GM06990 (cell line): ENCODE data around the gene AGAP1.

ENCODE experiments used
- DNase-seq: peaks from one replicate; pipeline ENCODE4 v3.0.0-alpha.2; 2011; ENCODE audit not compliant: insufficient read length; ENCODE audit errors: extremely low read depth
- H3K27me3 ChIP-seq: replicated peaks from 2 replicates; pipeline ENCODE4 v1.6.0; 2011; ENCODE audit warnings: low read length; ENCODE audit not compliant: control insufficient read depth, insufficient read depth
- H3K36me3 ChIP-seq: 2 replicates; pipeline ENCODE4 v1.5.1; 2011; ENCODE audit warnings: low read length; ENCODE audit not compliant: control insufficient read depth, insufficient read depth
- H3K4me3 ChIP-seq: replicated peaks from 2 replicates; pipeline ENCODE4 v1.5.1; 2011; ENCODE audit warnings: low read depth, mild to moderate bottlenecking, control low read depth, low read length
- CTCF ChIP-seq: IDR thresholded peaks from 2 replicates; pipeline ENCODE4 v1.5.1; 2011; ENCODE audit warnings: low read length, control low read depth, mild to moderate bottlenecking, inconsistent platforms; ENCODE audit not compliant: insufficient read depth, poor library complexity, severe bottlenecking

Gene AGAP1

GRCh38 chr2:235505181-235505741, 11.4 kb downstream of the AGAP1 start:
- Histone ChIP-seq H3K4me3 (no peak overlapping the region), H3K36me3 (no peaks in the 10 kb centered on the region), H3K27me3 (no peaks in the 10 kb centered on the region)
- TF ChIP-seq CTCF = no peak
- DNase-seq = no peak

- TF ChIP-seq CTCF = no peak
- Histone ChIP-seq H3K4me3 (no peak overlapping the region), H3K36me3 (no peaks in the 10 kb centered on the region), H3K27me3 (no peaks in the 10 kb centered on the region)
- DNase-seq = no peak
These were observed 12.6 kb downstream of the AGAP1 start for GRCh38 chr2:235506291-235506996.

GRCh38 chr2:235506997-235507615, 13.3 kb downstream of the AGAP1 start:
- Histone ChIP-seq H3K27me3 (no peaks in the 10 kb centered on the region), H3K4me3 (no peak overlapping the region), H3K36me3 (no peaks in the 10 kb centered on the region)
- TF ChIP-seq CTCF = no peak
- DNase-seq = no peak

- H3K36me3 ChIP-seq = no peaks in the 10 kb centered on the region
- H3K4me3 ChIP-seq = no peak overlapping the region
- no peaks in the 10 kb centered on the region for H3K27me3 ChIP-seq
- no peak for DNase-seq
- no peak for TF ChIP-seq CTCF
These were observed 14.1 kb downstream of the AGAP1 start for GRCh38 chr2:235507928-235508327.

GRCh38 chr2:235508371-235509160, 14.7 kb downstream of the AGAP1 start:
- H3K4me3 ChIP-seq = no peak overlapping the region
- H3K27me3 ChIP-seq = no peaks in the 10 kb centered on the region
- no peak for TF ChIP-seq CTCF
- H3K36me3 ChIP-seq = no peaks in the 10 kb centered on the region
- DNase-seq = no peak
